ENCODE data around the gene LARGE1.
"Not testable (repeated sequence)": the region's sequence is repeated elsewhere in the genome, so short reads cannot be mapped to it uniquely, and the experiment has no call there.

The LARGE1 gene

DNA sequence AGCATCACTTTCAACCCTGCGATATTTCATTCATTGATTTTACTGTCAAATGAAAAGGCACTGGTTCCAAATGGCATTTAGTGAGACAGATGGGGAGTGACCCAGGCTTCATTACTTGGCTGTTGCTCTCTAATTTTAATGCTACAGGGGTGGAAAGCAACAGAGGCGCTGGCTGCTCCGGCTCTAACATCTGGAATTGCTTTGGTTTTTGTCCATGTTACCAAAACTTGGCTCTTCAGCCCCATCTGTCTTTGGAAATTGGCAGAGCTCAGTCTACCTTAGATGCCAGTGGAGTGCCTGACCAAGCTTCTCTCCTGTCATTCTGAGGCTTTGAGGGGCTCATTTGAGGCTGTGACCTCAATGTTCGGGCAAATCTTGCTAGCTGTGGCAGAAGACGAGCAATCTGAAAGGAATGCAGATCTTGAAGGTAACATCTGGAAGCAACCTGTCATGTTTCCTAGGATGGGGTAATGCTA, 452.6 kb downstream of the LARGE1 start:
- TF ChIP-seq, protein P1, sequence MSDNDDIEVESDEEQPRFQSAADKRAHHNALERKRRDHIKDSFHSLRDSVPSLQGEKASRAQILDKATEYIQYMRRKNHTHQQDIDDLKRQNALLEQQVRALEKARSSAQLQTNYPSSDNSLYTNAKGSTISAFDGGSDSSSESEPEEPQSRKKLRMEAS (IDR thresholded peaks at IDR 0.05; ENCODE audit: low read depth, low read length) = no peak
- TF ChIP-seq MYC (IDR thresholded peaks at IDR 0.05; ENCODE audit: low read depth, low read length) = no peak
- TF ChIP-seq, protein P2, sequence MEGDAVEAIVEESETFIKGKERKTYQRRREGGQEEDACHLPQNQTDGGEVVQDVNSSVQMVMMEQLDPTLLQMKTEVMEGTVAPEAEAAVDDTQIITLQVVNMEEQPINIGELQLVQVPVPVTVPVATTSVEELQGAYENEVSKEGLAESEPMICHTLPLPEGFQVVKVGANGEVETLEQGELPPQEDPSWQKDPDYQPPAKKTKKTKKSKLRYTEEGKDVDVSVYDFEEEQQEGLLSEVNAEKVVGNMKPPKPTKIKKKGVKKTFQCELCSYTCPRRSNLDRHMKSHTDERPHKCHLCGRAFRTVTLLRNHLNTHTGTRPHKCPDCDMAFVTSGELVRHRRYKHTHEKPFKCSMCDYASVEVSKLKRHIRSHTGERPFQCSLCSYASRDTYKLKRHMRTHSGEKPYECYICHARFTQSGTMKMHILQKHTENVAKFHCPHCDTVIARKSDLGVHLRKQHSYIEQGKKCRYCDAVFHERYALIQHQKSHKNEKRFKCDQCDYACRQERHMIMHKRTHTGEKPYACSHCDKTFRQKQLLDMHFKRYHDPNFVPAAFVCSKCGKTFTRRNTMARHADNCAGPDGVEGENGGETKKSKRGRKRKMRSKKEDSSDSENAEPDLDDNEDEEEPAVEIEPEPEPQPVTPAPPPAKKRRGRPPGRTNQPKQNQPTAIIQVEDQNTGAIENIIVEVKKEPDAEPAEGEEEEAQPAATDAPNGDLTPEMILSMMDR (IDR thresholded peaks at IDR 0.05; ENCODE audit: low read depth, low read length) = no peak
- TF ChIP-seq POLR2A (IDR thresholded peaks at IDR 0.05; ENCODE audit: extremely low read depth, insufficient read length) = no peak
- DNase-seq (ENCODE audit: low read depth) = no peak
- H3K4me3 ChIP-seq (ENCODE audit: low read depth, low read length) = no peak overlapping the region

DNA sequence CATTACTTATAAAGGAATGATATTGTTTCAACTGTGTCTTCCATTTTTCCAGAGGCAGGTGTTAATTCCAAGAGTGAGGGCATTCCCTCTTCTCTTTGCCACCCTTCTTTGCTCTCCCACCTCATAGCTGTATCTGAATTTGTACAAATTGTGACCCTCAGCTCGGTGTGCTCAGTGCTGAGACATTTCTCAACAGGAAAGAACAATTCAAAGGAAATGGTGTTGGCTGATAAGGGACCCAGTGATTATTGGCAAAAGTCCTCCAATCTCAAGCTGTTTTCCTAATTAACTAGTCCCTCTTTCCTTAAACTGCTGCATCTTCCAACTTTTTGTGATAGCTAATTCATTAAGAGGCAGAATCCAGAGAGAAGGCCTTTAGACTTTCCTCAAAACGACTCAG, 453.2 kb downstream of the LARGE1 start:
- H3K4me3 ChIP-seq (ENCODE audit: low read depth, low read length) = no peak overlapping the region
- DNase-seq (ENCODE audit: low read depth) = no peak
- no peak for TF ChIP-seq POLR2A (IDR thresholded peaks at IDR 0.05; ENCODE audit: extremely low read depth, insufficient read length)
- no peak for TF ChIP-seq MYC (IDR thresholded peaks at IDR 0.05; ENCODE audit: low read depth, low read length)
- TF ChIP-seq, protein P2 (IDR thresholded peaks at IDR 0.05; ENCODE audit: low read depth, low read length) = no peak
- TF ChIP-seq, protein P1 (IDR thresholded peaks at IDR 0.05; ENCODE audit: low read depth, low read length) = no peak

DNA sequence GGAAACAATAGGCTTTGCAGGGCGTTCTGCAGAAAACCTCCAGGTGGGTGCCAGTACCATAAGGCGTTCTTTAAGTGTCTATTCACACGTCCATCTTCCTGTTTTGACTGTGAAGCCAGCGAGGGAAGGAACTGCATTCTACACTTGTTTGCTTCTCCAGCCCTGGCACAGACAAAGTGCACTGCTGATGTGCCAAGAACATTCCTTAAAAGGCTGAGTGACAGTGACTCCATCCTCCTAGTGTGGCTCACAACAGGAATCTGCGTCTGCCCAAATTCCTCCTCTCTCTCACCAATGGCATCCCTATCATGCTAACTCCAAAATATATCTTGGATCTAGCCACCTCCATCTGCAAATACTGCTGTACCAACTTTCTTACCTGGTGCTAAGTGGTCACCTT, 454.7 kb downstream of the LARGE1 start:
- no peak for TF ChIP-seq MYC (IDR thresholded peaks at IDR 0.05; ENCODE audit: low read depth, low read length)
- TF ChIP-seq, protein P2 (IDR thresholded peaks at IDR 0.05; ENCODE audit: low read depth, low read length) = no peak
- TF ChIP-seq, protein P1 (IDR thresholded peaks at IDR 0.05; ENCODE audit: low read depth, low read length) = no peak
- TF ChIP-seq POLR2A (IDR thresholded peaks at IDR 0.05; ENCODE audit: extremely low read depth, insufficient read length) = no peak
- no peak for DNase-seq (ENCODE audit: low read depth)
- no peak overlapping the region for H3K4me3 ChIP-seq (ENCODE audit: low read depth, low read length)

DNA sequence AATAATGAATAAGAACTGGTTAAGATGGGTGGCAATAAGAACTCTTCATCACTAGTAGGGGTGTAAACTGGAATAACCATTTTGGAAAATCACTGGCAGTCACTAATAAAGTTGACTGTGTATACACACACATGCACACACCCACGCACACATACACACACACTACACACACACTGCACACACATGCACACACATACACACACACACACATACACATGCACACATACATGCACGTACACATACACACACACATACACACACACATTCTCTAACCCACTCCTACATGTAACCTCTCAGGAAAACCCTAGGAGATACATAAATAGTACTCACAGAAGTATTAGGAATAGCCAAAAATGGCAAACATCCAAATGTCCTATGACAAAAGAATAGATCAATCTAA, 455.6 kb downstream of the LARGE1 start:
- no peak for DNase-seq (ENCODE audit: low read depth)
- no peak overlapping the region for H3K4me3 ChIP-seq (ENCODE audit: low read depth, low read length)
- no peak for TF ChIP-seq POLR2A (IDR thresholded peaks at IDR 0.05; ENCODE audit: extremely low read depth, insufficient read length)
- TF ChIP-seq, protein P1 (IDR thresholded peaks at IDR 0.05; ENCODE audit: low read depth, low read length) = no peak
- TF ChIP-seq, protein P2 (IDR thresholded peaks at IDR 0.05; ENCODE audit: low read depth, low read length) = no peak

DNA sequence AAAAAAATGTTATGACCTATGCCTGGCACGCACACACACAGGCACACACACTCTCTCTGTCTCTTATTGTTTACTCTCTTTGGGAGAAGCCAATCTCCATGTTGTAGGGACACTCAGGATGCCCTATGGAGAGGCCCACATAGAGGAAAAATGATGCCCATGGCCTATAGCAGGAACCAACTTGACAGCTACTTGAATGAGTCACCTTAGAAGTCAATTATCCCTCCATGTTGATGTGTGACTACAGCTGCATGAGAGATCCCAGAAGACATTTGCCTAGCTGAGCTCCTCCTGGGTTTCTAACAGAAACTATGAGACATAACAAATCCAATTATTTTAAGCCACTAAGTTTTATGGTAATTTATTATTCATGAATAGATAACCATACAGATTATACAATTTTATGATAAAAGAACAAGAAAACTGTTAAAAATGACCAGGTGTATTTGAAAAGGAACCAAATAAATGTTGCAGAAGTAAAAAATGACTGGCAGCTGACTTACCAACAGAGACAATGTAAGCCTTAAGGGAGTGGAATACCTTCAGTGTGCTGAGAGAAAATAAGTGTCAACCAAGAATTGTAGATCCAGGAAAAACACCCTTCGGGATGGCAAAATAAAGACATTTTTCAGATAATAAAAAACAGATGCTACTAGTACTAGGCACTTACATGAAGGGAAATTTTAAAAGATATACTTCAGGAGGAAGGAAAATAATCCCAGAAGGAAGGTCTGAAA, 458.4 kb downstream of the LARGE1 start:
- no peak for DNase-seq (ENCODE audit: low read depth)
- H3K4me3 ChIP-seq (ENCODE audit: low read depth, low read length) = no peak overlapping the region
- TF ChIP-seq POLR2A (IDR thresholded peaks at IDR 0.05; ENCODE audit: extremely low read depth, insufficient read length) (no peak), MYC (IDR thresholded peaks at IDR 0.05; ENCODE audit: low read depth, low read length) (no peak)
- TF ChIP-seq, protein P2 (IDR thresholded peaks at IDR 0.05; ENCODE audit: low read depth, low read length) = no peak
- TF ChIP-seq, protein P1 (IDR thresholded peaks at IDR 0.05; ENCODE audit: low read depth, low read length) = no peak

DNA sequence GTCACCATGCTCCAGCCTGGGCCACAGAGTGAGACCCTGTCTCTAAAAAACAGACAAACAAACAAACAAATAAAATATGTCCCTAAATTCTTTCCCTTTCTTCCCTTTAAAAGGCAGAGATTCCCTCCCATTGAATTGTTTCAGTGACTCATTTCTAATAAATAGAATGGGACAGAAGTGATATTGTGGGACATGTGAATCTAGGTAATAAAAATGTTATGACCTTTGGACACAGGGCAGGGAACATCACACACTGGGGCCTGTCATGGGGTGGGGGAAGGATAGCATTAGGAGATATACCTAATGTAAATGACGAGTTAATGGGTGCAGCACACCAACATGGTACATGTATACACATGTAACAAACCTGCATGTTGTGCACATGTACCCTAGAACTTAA, 459.0 kb downstream of the LARGE1 start:
- not testable (repeated sequence) for H3K4me3 ChIP-seq (ENCODE audit: low read depth, low read length); DNase-seq (ENCODE audit: low read depth)

All from NB4 (cell line).